Immature natural killer cell (primary cell): ENCODE measurements around the gene CWF19L1. TPM values are rescaled to one million over a fixed set of nuclear protein-coding genes. Genes with fewer than 3 reads are reported as not detected.

Source experiments
- DNase-seq, 3 donors: peaks; one replicate each; pipeline ENCODE4 v3.0.0; 2022; ENCODE audit warnings: mixed read lengths in 1 of 3
- H3K27ac Mint-ChIP-seq, 6 donors: one replicate each; pipeline ENCODE4 v1.8.0; 2020; ENCODE audit warnings: mixed read lengths in 6 of 6, mild to moderate bottlenecking in 5 of 6, inconsistent platforms in 4 of 6, moderate library complexity in 3 of 6
- H3K27me3 Mint-ChIP-seq, 3 donors: one replicate each; pipeline ENCODE4 v1.8.0; 2020 to 2021; ENCODE audit warnings: low read depth in 3 of 3, mild to moderate bottlenecking in 3 of 3, mixed read lengths in 3 of 3, moderate library complexity in 3 of 3, inconsistent platforms in 1 of 3
- H3K36me3 Mint-ChIP-seq, 3 donors: one replicate each; pipeline ENCODE4 v1.8.0; 2020; ENCODE audit warnings: mixed read lengths in 3 of 3, inconsistent platforms in 2 of 3, mild to moderate bottlenecking in 2 of 3
- H3K4me1 Mint-ChIP-seq, 2 donors: one replicate each; pipeline ENCODE4 v1.8.0; 2020; ENCODE audit warnings: inconsistent platforms in 2 of 2, mild to moderate bottlenecking in 2 of 2, mixed read lengths in 2 of 2, moderate library complexity in 1 of 2
- H3K4me3 Mint-ChIP-seq, 5 donors: one replicate each; pipeline ENCODE4 v1.8.0; 2020; ENCODE audit warnings: mild to moderate bottlenecking in 5 of 5, mixed read lengths in 5 of 5, inconsistent platforms in 3 of 5, moderate library complexity in 3 of 5
- H3K9me3 Mint-ChIP-seq, 6 donors: one replicate each; pipeline ENCODE4 v1.8.0; 2020; ENCODE audit warnings: mild to moderate bottlenecking in 6 of 6, mixed read lengths in 6 of 6, inconsistent platforms in 4 of 6, moderate library complexity in 3 of 6
- polyA plus RNA-seq, 3 donors: library from polyadenylated mRNA; unstranded; fragments of 300-500 nt; fragmentation: Illumina TruSeq; gene quantifications; one replicate each; pipeline ENCODE4 v1.2.3, GENCODE V29; 2021

The CWF19L1 gene
- polyA plus RNA-seq, 3 donors from 2014 or later, result 18.4 to 38.4 (median 32.5) TPM

DNA sequence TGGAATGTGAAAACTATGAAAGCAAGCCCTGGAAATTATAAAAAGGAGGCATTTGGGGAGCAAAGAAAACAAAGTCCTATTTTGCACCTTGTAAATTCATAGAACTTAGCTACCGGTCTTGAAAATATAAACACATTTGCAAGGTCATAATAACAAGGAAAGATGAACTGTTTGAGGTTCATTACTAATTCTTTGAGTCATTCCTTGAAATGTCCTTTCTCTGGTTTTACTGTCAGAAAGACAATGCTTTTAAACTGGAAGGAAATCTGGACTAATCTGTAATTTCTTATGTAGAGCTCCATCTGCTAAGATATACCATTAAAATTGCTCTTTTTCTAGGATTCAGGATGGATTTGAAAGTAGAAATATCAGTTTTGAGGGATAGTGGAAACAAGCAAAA lies 83.0 kb downstream of the CWF19L1 start:
- Mint-ChIP-seq H3K4me1 (peaks cover 36 to 62% of the 10 kb centered on the region in 2 donors), H3K27me3 (peaks cover 0 to 12% (median 2%) of the 10 kb centered on the region in 3 donors), H3K36me3 (peaks cover 0 to 9% (median 0%) of the 10 kb centered on the region in 3 donors), H3K27ac (peak overlapping the region; percentile 84 to 96 (median 94)), H3K9me3 (no peaks in the 10 kb centered on the region), H3K4me3 (peak overlapping the region; percentile 91 to 99 (median 95))
- no peak for DNase-seq

DNA sequence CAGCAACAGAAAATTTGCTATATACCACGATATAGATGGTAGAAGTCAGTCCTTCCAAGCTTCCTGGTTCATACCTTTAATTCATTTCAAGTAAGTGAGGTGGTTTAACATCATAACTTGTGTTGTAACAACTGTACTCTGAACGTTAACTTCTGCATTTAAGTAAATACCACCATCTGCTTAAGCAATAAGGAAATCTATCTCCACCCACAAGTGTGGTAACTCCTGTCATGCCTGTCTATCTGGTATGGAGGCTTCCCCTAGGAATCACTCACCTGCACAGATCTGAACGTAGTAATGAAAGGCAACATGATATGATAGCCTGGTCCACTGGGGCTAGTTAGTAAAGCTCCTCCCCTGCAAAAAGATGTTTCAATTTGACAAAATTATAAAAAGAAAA lies 84.0 kb downstream of the CWF19L1 start:
- no peaks in the 10 kb centered on the region for H3K9me3 Mint-ChIP-seq
- peaks cover 0 to 12% (median 2%) of the 10 kb centered on the region in 3 donors for H3K27me3 Mint-ChIP-seq
- peaks cover 36 to 62% of the 10 kb centered on the region in 2 donors for H3K4me1 Mint-ChIP-seq
- peaks cover 0 to 9% (median 0%) of the 10 kb centered on the region in 3 donors for H3K36me3 Mint-ChIP-seq
- peak overlapping the region in 1 of 5 donors; percentile 11 for H3K4me3 Mint-ChIP-seq
- no peak for DNase-seq
- peak overlapping the region in 4 of 6 donors; percentile 32 to 84 (median 37) for H3K27ac Mint-ChIP-seq

DNA sequence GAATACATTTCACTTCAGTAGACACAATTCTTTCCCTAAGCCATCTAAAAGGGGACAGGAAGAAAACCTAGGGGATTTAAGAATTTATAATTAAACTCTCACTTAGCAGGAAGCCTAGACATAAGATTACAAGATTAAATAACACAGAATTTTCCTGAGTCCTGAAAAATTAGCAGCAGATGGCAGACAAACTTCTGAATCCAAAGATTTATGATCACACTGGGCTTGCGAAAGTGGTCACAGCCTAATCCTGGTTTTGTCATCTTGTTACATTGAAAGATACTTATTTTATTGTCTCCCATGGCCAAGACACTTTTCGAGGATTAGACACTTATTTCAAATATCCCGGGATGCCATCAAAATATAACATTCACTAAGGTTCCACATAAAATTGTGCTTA lies 84.5 kb downstream of the CWF19L1 start:
- peaks cover 36 to 61% of the 10 kb centered on the region in 2 donors for H3K4me1 Mint-ChIP-seq
- H3K36me3 Mint-ChIP-seq, result peaks cover 0 to 10% (median 4%) of the 10 kb centered on the region in 3 donors

More for the DNA sequence above, 84.5 kb downstream of the CWF19L1 start:
- DNase-seq, result no peak
- Mint-ChIP-seq H3K27ac (peak overlapping the region in 3 of 6 donors; percentile 5 to 48 (median 35)), H3K4me3 (no peak overlapping the region), H3K9me3 (no peaks in the 10 kb centered on the region), H3K27me3 (peaks cover 0 to 12% (median 2%) of the 10 kb centered on the region in 3 donors)

Other genes starting within 250 kb of the CWF19L1 start
- gene CPN1, start 185.8 kb downstream of the CWF19L1 start, polyA plus RNA-seq, result not detected
- gene ERLIN1, start 81.6 kb downstream of the CWF19L1 start, polyA plus RNA-seq, result 10 to 100 TPM in 1 of 3 donors, 1 to 10 TPM in 2; 3.8 to 11.0 (median 9.6) TPM
- 10 to 100 TPM in 2 of 3 donors, 1 to 10 TPM in 1; 8.0 to 19.0 (median 15.0) TPM for gene CHUK, start 38.0 kb downstream of the CWF19L1 start, polyA plus RNA-seq
- gene BLOC1S2, start 19.0 kb upstream of the CWF19L1 start, polyA plus RNA-seq, result 10 to 100 TPM; 67.3 to 79.8 (median 79.8) TPM
- gene PKD2L1, start 62.6 kb upstream of the CWF19L1 start, polyA plus RNA-seq, result not detected
- 1 to 10 TPM; 3.8 to 5.5 (median 4.5) TPM for gene SCD, start 79.6 kb upstream of the CWF19L1 start, polyA plus RNA-seq
- gene WNT8B, start 195.4 kb upstream of the CWF19L1 start, polyA plus RNA-seq, result not detected